ENCODE results near the gene TBC1D12. TPM values are rescaled to one million over a fixed set of nuclear protein-coding genes. Genes with fewer than 3 reads are reported as not detected.

The TBC1D12 gene
- 7.8 and 12.0 TPM in 2 replicates for total RNA-seq

DNA sequence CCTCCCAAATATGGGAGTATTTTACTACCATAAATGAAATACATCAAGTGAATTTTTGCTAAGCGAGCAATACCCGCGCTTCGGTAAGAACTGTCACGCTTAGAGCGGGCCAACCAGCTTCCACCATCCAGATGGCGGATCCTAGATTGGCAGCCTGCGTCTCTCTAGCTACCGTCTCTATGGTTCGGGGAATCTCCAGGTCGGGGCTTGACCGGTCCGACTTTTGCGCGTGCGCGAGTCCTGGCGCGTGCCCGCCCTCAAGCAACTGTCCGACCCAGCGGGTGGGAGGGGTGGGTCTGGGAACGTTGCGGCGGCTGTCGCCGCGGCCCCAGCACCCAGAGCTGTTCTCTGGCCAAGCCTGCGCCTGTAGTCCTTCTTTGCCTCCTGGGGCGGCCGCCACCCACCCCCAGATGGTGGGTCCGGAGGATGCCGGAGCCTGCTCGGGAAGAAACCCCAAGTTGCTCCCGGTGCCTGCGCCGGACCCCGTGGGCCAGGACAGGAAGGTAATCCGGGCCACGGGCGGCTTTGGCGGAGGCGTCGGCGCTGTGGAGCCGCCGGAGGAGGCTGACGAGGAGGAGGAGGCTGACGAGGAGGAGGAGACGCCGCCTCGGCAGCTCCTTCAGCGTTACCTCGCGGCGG is at the start of gene TBC1D12:
Gene TBC1D12, plus strand, starts transcription at position 338 of the 639 bp plus-strand sequence. Its CDS starts 73 bp downstream, at position 411.

GRCh38 chr10:94362360-94363250 is 39.7 kb upstream of the TBC1D12 start, which contains the start of gene NOC3L:
TSS of gene NOC3L (minus strand) at chr10:94362939. CDS start at chr10:94362838, 101 bp downstream.

GRCh38 chr10:94545391-94546048 is 143.2 kb downstream of the TBC1D12 start, which contains the start of gene HELLS:
TSS of gene HELLS (plus strand) at chr10:94545788. CDS start at chr10:94545922, 134 bp downstream.

Other genes with a start within 250 kb of the TBC1D12 start
- 21.8 and 26.4 TPM in 2 replicates for gene NOC3L, start 39.6 kb upstream of the TBC1D12 start, total RNA-seq
- 24.3 and 33.9 TPM in 2 replicates for gene HELLS, start 143.2 kb downstream of the TBC1D12 start, total RNA-seq

All from endothelial cell of coronary artery (primary cell).